HepG2 (cell line): ENCODE data around the gene CENPM. TPM values are rescaled to one million over a fixed set of nuclear protein-coding genes. Genes with fewer than 3 reads are reported as not detected.

Experiments used
- ATAC-seq: fragments of 200-7000 bp; cut with Tn5 transposase; 3 replicates; pipeline ENCODE4 v1.9.1; 2020; ENCODE audit warnings: mild to moderate bottlenecking, moderate library complexity
- BruUV-seq: library from RNA; stranded (reverse); fragments of 400-500 nt; replicated peaks from 2 replicates; lab custom pipeline; 2021; lab: Mats Ljungman, UMichigan
- CTCF ChIA-PET: fragments of 300-600 bp; formaldehyde crosslinking; extraction: SDS; loops from one replicate; lab custom pipeline; 2021; ENCODE audit warnings: low total read pairs, inconsistent platforms, low intra/inter-chr PET ratio; lab: Yijun Ruan, JAX
- POLR2A ChIA-PET: fragments of 350-600 bp; sonication (Branson Sonifier 250); formaldehyde crosslinking; loops from one replicate; lab custom pipeline; 2020; ENCODE audit warnings: antibody characterized with exemption, inconsistent platforms; lab: Yijun Ruan, JAX
- DNase-seq: peaks from one replicate; pipeline ENCODE4 v3.0.0-alpha.2; 2015; ENCODE audit warnings: low spot score
- FAIRE-seq: peaks from 3 replicates; lab custom pipeline; 2011; peaks lifted over from hg19 to GRCh38; lab: Jason Lieb, UNC
- H2AFZ ChIP-seq: one replicate; pipeline ENCODE4 v1.6.1; 2011; ENCODE audit warnings: low read length, inconsistent platforms
- H3K27ac ChIP-seq: fragments of 300-600 bp; 3 replicates; pipeline ENCODE4 v1.8.0; 2011; ENCODE audit warnings: mixed run types, mild to moderate bottlenecking, mixed read lengths, low read length, inconsistent platforms; ENCODE audit not compliant: insufficient read depth; ENCODE audit errors: extremely low read length
- H3K27me3 ChIP-seq, 2 experiments: fragments of 200-600 bp in 1 of 2; 2 replicates in 1 of 2; 3 replicates in 1 of 2; pipeline versions ENCODE4 v1.6.0 to v1.8.0; 2011; ENCODE audit warnings: low read length in 2 of 2, mild to moderate bottlenecking in 2 of 2, moderate library complexity in 2 of 2, inconsistent platforms in 1 of 2; ENCODE audit not compliant: insufficient read depth in 2 of 2, control insufficient read depth in 1 of 2
- H3K36me3 ChIP-seq, 2 experiments: fragments of 200-600 bp in 1 of 2; replicated peaks in 1 of 2; 2 replicates in 1 of 2; 3 replicates in 1 of 2; pipeline versions ENCODE4 v1.5.1 to v1.8.0; 2011; ENCODE audit warnings: low read length in 2 of 2, inconsistent platforms in 1 of 2; ENCODE audit not compliant: insufficient read depth in 2 of 2, control insufficient read depth in 1 of 2
- H3K4me1 ChIP-seq: 2 replicates; pipeline ENCODE4 v1.5.1; 2012; ENCODE audit warnings: low read length, inconsistent platforms; ENCODE audit not compliant: insufficient read depth
- H3K4me2 ChIP-seq: 2 replicates; pipeline ENCODE4 v1.6.0; 2011; ENCODE audit warnings: low read depth, low read length, inconsistent platforms
- H3K4me3 ChIP-seq, 3 experiments: fragments of 200-600 bp in 1 of 3; sonication (generic), shearing (Covaris generic) in 1 of 3; replicated peaks in 1 of 3; 2 replicates each; pipeline ENCODE4 v1.5.1; 2011 to 2016; ENCODE audit warnings: low read length in 3 of 3, inconsistent platforms in 2 of 3, low read depth in 2 of 3, mild to moderate bottlenecking in 2 of 3, control low read depth in 1 of 3, mixed read lengths in 1 of 3; ENCODE audit not compliant: insufficient read depth in 1 of 3
- H3K79me2 ChIP-seq: one replicate; pipeline ENCODE4 v1.6.1; 2011; ENCODE audit warnings: low read length, inconsistent platforms; ENCODE audit not compliant: insufficient read depth
- H3K9ac ChIP-seq: 2 replicates; pipeline ENCODE4 v1.6.0; 2011; ENCODE audit warnings: mild to moderate bottlenecking, low read depth, low read length, inconsistent platforms; ENCODE audit not compliant: insufficient read depth
- H3K9me3 ChIP-seq: 2 replicates; pipeline ENCODE4 v1.5.1; 2012; ENCODE audit warnings: mild to moderate bottlenecking, low read length
- H4K20me1 ChIP-seq: 2 replicates; pipeline ENCODE4 v1.6.0; 2011; ENCODE audit warnings: inconsistent platforms, mild to moderate bottlenecking, low read length, moderate library complexity; ENCODE audit not compliant: insufficient read depth
- DZIP1 ChIP-seq: sonication (generic); formaldehyde crosslinking; IDR thresholded peaks from 2 replicates; pipeline ENCODE4 v1.5.0; 2020; ENCODE audit warnings: mild to moderate bottlenecking, missing genetic modification reagents
- MAZ ChIP-seq, 2 experiments: sonication (generic) in 1 of 2; formaldehyde crosslinking in 1 of 2; IDR thresholded peaks; 2 replicates each; pipeline versions ENCODE4 v1.5.0 to v1.6.1; 2012 to 2020; ENCODE audit warnings: low read depth in 2 of 2, mild to moderate bottlenecking in 2 of 2, borderline replicate concordance in 1 of 2, improper control_type of control experiment in 1 of 2, low read length in 1 of 2, missing genetic modification reagents in 1 of 2, moderate library complexity in 1 of 2
- REL ChIP-seq: sonication (generic); formaldehyde crosslinking; conservative IDR thresholded peaks from 2 replicates; pipeline ENCODE4 v1.8.0; 2022; ENCODE audit warnings: mild to moderate bottlenecking, missing genetic modification reagents, moderate library complexity
- TBX3 ChIP-seq: fragments of 450-650 bp; IDR thresholded peaks from 2 replicates; pipeline ENCODE4 v1.6.1; 2017; ENCODE audit warnings: antibody characterized with exemption, mild to moderate bottlenecking, inconsistent platforms, borderline replicate concordance
- ZNF317 ChIP-seq: sonication (generic); formaldehyde crosslinking; IDR thresholded peaks from 2 replicates; pipeline ENCODE4 v1.5.0; 2020; ENCODE audit warnings: mild to moderate bottlenecking, missing genetic modification reagents
- ZNF761 ChIP-seq: sonication (generic); formaldehyde crosslinking; conservative IDR thresholded peaks from 2 replicates; pipeline ENCODE4 v1.4.0; 2020; ENCODE audit warnings: mild to moderate bottlenecking, missing genetic modification reagents
- WGBS: methylation state at CpG from one replicate; pipeline ENCODE4 v1.1.6; 2017; ENCODE audit warnings: low lambda C conversion rate; 5-methylcytosine and 5-hydroxymethylcytosine counted together
- in situ Hi-C: cut with HindIII; loops from 2 replicates; pipeline ENCODE4 v1.10.0; 2017; ENCODE audit warnings: low pct_unique_long_range_greater_than_20kb; ENCODE audit not compliant: extremely low pct_ligation_motif_present
- intact Hi-C: fragments of 100-400 bp; cut with micrococcal nuclease; formaldehyde crosslinking; loops from one replicate; pipeline ENCODE4 v1.10.0; 2022; ENCODE audit not compliant: unreplicated experiment
- polyA plus RNA-seq, 8 experiments: library from polyadenylated mRNA; depleted of rRNA in 3 of 8; stranded (reverse) in 7 of 8; unstranded in 1 of 8; fragments of >200 nt; fragmentation: Illumina TruSeq in 4 of 8; extraction: Trizol in 4 of 8; gene quantifications; 2 replicates each; pipeline versions ENCODE4 v1.2.1 to v1.2.3, GENCODE V29; 2011 to 2016; ENCODE audit warnings: low read depth in 4 of 8, missing spikeins in 1 of 8, mixed read lengths in 1 of 8; ENCODE audit not compliant: insufficient read depth in 1 of 8
- total RNA-seq, 5 experiments: library from RNA; depleted of rRNA; stranded (reverse); fragments of >200 nt; fragmentation: Illumina TruSeq; extraction: Trizol; gene quantifications; 2 replicates each; pipeline ENCODE4 v1.2.3, GENCODE V29; 2016; ENCODE audit warnings: low read depth in 1 of 5
- TF ChIP-seq, protein P1 (sequence below): sonication (generic); formaldehyde crosslinking; IDR thresholded peaks from 2 replicates; pipeline ENCODE4 v1.5.0; 2020; ENCODE audit warnings: missing genetic modification reagents, mild to moderate bottlenecking, borderline replicate concordance

The CENPM gene
- total and polyA plus RNA-seq, 2 of the 13 experiments (the other 11 are each of a cell fraction or from before 2014, with no cell fraction given): 11.2 to 37.3 TPM

DNA sequence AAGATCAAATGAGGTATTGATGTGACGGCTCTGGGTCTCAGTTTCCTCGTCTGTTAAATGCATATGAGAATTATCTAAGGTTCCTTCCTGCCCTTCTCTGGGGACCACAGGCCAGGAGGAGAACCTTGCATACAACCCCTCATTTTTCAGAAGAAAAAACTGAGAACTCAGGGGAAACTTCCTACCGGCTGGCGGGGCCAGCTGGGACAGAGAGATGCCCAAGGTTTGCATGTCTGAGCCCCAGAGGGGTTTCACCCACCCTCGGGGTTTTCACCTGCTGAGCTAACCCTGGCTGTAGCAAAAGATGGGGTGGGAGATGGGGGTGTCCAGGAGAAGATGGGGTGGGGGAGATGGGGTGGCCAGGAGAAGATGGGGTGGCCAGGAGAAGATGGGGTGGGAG, 24.6 kb downstream of the CENPM start:
- intact Hi-C loops: no loop called here
- no TSS peak for BruUV-seq

More for the DNA sequence above, 24.6 kb downstream of the CENPM start:
- no peak overlapping the region for H3K4me2 ChIP-seq
- no peak overlapping the region for H3K4me3 ChIP-seq
- ChIA-PET CTCF (no interaction called here), POLR2A (no interaction called here)
- 47% methylated on average over 5 of the region's 5 CpGs for WGBS
- ATAC-seq (no peak), DNase-seq (no peak), FAIRE-seq (no peak)
- TF ChIP-seq REL (no peak), TBX3 (no peak), ZNF761 (CRISPR knock-in tag) (no peak), ZNF317 (CRISPR knock-in tag) (no peak), MAZ (IDR thresholded peaks at IDR 0.05; ENCODE audit: borderline replicate concordance, low read depth, low read length) (no peak), MAZ (CRISPR knock-in tag; IDR thresholded peaks at IDR 0.05; ENCODE audit: low read depth) (no peak), DZIP1 (CRISPR knock-in tag) (no peak)
- TF ChIP-seq, protein P1, sequence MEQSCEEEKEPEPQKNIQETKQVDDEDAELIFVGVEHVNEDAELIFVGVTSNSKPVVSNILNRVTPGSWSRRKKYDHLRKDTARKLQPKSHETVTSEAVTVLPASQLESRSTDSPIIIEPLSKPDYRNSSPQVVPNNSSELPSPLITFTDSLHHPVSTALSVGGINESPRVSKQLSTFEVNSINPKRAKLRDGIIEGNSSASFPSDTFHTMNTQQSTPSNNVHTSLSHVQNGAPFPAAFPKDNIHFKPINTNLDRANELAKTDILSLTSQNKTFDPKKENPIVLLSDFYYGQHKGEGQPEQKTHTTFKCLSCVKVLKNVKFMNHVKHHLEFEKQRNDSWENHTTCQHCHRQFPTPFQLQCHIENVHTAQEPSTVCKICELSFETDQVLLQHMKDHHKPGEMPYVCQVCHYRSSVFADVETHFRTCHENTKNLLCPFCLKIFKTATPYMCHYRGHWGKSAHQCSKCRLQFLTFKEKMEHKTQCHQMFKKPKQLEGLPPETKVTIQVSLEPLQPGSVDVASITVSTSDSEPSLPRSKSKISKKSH (CRISPR knock-in tag): no peak
- H3K4me1 ChIP-seq: peaks cover 56% of the 10 kb centered on the region
- no peak overlapping the region for H3K9ac ChIP-seq
- no peaks in the 10 kb centered on the region for H3K9me3 ChIP-seq
- no peak overlapping the region for H3K27ac ChIP-seq
- peaks cover 15 to 49% of the 10 kb centered on the region in 2 experiments; a peak in 4 of 5 replicates for H3K27me3 ChIP-seq
- H3K36me3 ChIP-seq: no peaks in the 10 kb centered on the region
- H4K20me1 ChIP-seq: no peaks in the 10 kb centered on the region
- no peaks in the 10 kb centered on the region for H3K79me2 ChIP-seq
- in situ Hi-C loops: no loop called here
- H2AFZ ChIP-seq: no peak overlapping the region
